Activated gamma-delta T cell treated with anti-CD3 and anti-CD28 coated beads, Interleukin-2, amount 50 U/mL, for 16 hours (primary cell): ENCODE data around the gene VWCE.

Source experiments
- DNase-seq: peaks from one replicate; pipeline ENCODE4 v3.0.0-alpha.2; 2020; ENCODE audit warnings: low read depth

VWCE gene

DNA sequence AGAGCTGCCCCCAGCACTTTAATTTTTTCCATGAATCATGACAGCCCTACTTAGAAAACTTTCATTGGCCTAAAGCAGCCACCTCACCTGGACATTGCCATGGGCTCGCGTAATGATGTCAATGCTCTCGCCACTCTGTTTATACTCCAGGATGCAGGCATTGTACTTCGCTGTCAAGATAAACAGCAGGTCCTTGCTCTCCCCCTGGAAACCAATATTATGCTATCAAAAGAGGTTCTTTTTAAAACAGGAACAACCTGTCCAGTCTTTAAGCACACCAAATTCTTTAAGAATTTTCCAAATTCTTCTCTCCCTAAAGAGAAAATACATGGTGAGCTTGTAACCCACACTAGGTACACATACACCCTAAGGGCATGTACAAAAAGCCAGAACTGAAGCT is 34.8 kb upstream of the VWCE start:
- no peak for DNase-seq

DNA sequence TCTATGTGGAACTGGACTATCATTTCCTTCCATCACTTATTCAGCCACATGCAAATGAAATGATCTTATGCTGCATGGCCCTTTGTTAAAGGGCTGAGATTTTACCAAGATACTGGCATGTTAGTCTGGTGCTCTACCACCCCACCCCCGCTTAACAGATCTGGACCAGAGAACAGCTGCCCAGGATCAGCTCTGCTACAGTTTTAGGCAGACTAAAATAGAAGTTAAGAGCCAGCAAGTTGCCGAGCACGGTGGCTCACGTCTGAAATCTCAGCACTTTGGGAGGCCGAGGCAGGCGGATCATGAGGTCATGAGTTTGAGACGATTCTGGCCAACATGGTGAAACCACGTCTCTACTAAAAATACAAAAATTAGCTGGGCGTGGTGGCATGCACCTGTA is 33.2 kb upstream of the VWCE start:
- no peak for DNase-seq

DNA sequence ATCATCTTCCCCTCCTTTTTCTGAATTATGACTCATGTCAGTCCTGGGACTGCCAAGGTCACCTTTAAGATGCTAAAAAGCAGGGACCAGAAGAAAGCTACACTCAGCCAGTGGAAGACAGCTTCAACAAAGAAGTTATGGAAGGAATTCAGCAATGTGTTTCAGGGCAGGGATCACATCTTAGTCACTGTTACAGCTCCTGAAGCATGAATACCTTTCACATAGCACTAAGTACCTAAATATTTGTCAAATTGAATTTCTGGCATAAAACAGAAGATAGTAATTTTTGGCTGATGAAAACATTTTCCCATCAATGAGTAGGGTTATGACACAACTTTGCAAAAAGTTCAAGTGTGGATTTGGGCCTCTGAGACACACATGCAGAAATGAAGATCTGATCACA is 32.6 kb upstream of the VWCE start:
- no peak for DNase-seq

DNA sequence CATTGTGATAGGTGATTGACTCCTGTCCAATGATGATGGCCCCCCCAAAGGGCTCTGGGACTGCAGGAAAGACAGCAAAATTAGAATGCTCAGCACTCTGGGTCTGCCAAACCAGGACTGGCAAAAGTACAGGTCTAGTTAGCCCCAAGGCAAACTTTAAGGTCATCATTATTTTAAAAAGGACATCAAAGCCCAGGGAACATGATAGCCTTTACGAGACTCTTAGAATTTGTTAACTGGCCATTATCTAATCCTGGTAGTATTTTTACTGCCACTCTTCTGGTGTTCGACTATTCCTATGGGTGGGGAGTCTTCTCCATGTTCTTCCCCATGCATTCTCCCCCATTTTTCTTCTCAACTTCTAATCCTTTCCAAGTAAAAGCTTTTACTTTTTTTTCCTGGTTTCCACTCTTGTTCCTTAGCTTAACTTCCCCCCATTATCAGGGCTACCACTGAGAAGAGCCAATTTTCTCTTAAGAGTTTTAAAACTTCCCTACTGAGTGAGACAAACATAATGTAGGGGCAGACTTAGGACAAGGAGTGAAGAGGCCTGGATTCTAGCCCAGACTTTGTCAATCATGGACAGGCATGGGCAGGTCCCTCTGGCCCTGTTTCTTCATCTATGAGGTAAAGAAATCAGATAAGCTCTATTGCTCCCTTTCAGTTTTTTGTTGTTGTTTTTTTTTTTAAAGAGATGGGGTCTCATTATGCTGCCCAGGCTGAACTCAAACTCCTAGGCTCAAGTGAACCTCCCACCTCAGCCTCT is 30.7 kb upstream of the VWCE start:
- DNase-seq, result no peak

DNA sequence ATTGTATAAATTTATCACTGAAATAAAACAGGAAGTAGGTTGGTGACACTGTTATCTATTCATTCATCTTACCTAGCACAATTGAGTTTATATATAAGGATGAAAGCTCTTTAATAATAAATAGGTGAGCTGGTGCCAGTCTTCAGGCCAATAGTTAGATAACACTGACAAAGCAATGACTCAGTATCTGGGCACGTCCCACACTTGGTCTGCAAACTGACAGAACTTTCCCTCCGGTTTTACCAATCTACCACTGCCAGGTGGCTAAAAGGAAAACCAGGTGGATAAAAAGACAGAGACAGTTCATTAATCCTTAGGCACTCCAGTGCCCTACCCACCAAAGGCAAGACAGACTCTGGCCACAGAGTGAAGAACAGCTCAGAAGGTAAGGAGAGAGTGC is 20.1 kb upstream of the VWCE start:
- DNase-seq, result no peak

DNA sequence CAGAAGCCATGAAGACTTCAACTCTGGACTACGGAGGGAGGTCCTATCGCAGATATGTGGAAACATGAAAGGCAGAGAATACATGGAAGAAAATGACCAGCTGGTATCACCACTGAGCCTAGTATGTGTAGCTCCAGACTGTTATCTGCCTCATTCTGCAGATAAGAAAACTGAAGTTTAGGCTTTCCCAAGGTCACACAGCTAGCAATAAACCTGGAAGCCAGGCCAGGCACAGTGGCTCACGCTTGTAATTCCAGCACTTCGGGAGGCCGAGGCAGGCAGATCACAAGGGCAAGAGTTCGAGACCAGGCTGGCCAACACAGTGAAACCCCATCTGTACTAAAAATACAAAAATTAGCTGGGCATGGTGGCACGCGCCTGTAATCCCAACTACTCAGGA is 15.6 kb upstream of the VWCE start:
- DNase-seq, result no peak

DNA sequence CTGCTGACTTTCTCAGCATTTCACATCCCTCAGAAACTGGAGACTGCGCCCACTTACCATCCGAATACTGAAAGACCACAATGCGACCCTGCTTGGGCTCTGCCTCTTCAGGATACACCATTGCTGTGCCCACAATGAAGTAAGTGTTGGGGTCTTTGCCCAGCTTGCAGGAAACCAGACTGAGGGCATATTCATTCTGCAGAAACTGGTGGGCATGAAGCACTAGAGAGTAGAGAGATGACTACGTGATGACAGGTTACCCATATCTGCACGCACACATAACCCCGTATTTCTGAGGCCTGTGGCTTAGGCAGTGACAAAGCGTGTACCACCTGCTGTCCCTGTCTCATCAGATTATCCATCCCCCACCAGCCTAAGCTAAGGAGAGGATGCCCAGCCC is 14.6 kb upstream of the VWCE start:
- DNase-seq, result no peak

DNA sequence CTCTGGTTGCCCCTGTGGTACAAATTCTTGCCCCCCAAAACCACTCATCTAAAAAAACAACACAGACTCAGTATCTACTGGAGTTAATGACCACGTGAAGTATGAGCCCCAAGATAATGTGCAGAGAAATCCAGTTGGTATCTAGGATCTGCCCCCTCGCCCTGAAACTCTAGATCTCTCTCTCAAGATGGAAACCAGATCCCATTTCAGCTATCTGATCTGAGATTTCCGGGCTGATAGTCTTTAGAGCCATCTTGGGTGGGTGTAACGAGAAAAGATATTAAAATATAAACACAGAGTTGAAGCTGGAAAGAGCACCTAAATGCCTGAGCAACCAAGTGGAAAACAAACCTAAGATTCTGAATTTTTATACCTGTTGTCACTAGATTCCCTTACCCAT is 14.0 kb upstream of the VWCE start:
- no peak for DNase-seq

DNA sequence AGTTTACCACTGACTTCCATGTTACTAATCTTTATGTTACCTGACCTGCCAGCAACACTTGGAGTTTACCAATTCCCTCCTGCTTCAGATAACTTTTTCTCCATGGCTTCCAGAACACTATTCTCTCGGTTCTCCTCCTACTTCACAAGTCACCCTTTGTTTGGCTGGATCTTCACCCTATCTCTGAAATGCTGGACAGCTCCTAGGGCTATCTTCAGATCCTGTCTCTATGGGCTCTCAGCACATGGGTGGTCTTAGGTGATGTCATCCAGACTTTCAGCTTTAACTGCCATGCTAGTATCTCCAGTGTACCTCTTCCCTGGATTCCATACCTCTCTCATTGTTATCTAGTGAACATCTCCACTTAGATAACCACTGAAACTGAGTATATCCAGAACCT is 12.2 kb upstream of the VWCE start:
- no peak for DNase-seq

DNA sequence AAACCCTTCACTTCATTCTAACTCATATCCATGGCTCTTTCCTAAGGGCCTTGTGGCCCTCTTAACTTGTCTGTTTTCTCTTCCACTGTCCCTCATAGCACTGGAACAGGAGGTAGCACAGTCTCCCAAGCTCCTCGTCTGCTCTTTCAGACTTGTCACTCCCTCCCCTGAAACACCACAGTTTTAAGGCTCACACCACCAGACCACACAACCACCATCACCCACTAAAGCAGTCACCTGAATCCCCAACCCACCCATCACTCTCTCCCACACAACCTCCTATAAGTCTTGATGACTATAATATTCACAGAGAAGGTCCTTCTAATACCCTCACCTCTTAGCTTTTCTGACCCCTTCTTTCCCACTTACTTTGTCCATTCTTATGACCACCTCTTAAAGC is 11.1 kb upstream of the VWCE start:
- DNase-seq, result no peak

DNA sequence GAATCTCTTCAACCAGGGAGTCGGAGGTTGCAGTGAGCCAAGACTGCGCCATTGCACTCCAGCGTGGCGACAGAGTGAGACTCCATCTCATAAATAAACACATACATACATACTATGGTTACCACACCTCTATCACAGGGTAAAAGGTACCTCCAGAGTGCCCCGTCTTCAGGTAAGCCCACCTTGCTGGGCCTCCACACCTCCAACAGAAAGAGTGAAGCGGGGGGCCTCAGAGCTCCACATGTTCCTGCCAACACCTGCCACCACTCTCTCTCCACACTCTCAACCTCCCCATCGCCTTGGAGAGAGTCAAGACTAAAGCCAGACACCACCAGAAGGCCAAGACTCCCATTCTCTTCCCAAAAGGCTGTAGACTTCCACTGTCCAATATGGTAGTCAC is 10.3 kb upstream of the VWCE start:
- DNase-seq, result no peak

DNA sequence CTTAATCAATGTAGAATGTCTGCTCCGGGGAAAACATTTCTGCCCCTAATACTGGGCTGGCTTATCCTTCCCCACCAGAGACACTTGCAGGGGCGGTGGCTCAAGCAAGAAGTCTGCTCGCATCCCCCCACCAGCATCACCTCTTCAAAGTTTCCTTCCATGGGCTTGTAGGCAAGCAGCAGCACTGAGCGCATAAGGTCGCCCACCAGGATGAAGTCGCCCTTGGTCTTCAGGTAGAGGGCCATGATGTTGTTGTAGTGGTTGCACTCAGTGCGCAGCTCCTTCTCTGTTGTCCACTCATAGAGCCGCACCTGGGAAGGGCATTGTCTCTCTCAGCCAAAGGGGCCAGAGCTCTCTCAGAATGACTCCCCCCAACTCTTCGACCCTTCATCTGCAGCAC is 8.6 kb upstream of the VWCE start:
- DNase-seq, result no peak

DNA sequence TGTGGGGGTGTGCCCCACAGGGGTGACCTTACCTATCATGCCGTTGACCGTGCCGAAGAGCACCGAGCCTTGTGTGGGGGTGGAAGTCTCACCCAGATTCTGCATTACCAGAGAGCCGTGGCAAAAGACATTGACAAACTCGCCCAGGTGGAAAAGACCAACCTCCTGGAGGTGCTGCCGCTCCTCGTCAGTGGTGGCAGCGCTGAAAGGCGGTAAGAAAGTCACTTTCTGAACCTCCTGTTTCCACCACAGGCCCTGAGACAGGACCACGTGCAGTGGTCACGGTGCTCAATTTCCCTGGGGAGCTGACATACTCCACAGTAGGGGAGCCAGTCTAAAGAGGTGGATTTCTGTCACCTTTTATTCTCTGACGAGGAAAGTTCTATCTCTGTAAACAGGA is 7.4 kb upstream of the VWCE start:
- no peak for DNase-seq

DNA sequence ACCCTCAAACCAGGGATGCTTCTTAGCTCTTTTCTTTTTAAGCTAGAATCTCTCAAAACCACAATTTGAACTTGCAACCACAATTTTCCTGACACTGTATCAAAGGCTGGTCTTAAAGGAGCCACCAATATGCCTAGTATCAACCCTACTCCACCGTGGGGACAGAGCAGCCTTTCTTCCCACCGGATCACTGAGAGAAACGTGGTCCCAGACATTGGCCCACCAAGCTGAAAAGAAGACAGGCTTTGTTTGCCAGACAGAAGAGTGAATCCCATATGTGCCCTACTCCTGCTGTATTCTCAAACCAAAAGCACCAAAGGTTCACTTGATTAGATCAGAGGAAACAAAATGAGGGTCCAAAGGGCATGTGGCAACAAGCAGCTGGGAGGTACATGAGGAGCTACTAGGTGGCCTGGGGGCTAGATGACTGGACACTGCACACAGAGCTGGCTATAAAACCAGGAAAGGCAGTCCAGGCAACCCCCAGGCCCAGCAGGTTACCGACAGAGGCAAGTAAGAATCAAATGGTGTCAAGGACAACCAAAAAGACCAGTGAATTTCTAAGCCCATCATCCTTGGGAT is 3.6 kb upstream of the VWCE start:
- DNase-seq, result no peak

DNA sequence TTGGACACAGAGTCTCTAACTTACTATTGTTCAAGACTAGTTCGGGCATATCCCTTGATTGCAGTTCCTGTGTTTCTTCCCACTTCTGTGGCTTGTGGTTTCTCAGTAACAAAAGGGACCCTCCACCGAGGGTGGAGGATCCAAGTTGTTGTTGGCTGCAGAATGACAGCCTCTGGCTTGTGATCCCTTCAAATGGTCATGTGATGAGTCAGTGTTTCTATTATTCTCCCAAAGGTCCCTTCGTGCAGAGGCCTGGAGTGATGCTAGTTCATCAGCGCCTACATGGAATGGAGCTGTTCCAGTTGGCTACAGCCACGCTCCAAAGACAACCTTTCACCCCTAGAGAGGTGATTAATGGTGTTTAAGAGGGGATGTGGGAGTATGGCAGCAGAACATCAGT is 2.6 kb upstream of the VWCE start:
- no peak for DNase-seq

DNA sequence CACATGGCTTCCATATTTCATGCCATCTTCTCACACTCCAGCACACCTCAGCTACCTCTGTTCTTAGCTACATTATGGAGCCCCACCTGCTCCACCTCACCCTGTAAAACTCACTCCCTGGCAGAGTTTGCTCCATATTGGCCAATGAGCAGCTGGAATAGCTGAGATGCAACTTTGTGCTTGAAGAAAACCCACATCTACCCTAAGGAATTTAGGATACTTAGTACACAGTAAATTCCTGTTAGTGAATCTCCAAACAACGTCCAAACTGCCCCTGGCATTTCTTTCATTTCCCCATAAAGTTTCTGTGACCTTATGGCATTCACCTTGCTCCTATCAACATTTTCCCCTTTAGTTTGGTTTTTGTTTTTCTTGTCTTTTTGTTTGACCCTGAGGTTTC is 2.2 kb upstream of the VWCE start:
- no peak for DNase-seq

DNA sequence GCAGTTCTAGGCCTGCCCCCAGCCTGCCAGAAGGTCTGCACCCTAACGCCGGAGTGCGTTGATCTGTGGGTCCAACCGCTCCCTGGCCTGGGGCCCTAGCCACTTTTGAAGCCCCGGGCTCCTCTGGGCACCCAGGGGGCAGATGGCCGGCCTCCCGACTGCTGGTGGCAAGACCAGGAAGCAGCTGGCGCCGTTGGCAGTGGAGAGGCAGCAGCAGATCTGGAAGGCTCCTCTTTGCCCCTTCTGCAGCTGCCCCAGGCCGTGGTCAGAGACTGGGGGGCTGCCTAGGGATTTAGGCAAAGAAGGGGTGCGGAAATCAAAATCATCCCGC is 445 bp upstream of the VWCE start:
- no peak for DNase-seq

DNA sequence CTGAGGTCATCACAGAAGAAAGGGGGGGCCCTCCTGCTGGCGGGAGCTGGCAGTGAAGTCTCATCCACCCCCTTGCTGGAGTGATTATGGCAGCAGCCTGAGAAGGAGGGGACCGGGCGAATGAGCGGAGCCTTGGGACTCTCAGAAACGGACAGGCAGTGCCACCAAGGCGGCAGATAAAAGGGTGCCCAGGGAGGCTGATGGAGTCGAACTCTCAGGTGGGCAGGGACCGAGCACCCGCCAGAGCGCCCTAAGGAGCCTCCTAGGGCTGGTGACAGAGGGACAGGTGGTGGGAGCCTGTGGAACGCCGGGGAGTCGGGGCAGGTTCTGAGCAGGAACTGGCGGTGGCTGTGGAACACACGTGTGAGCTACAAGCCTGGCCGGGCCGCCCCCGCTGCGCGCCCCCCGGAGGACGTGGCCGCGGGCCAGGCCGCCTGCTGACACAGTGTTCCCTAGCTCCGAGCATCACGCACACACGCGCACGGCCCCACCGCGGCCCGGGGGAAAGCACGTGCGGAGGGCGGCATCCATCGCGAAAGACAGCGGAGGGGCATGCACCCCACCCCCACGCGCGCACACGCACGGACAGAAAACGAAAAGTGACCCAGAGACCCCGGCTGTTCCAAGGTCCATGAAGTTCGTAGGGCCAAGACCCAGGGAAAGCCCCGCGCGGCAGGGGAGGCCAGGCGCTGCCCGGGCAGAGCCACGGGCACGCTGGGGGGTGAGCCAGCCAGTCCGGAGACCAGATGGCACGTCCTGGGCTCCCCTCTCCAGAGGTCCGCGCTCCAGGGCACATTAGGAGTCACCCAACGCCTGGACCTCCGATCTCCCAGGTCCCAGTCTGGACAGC is 1.0 kb downstream of the VWCE start:
- peak; percentile 17 for DNase-seq

DNA sequence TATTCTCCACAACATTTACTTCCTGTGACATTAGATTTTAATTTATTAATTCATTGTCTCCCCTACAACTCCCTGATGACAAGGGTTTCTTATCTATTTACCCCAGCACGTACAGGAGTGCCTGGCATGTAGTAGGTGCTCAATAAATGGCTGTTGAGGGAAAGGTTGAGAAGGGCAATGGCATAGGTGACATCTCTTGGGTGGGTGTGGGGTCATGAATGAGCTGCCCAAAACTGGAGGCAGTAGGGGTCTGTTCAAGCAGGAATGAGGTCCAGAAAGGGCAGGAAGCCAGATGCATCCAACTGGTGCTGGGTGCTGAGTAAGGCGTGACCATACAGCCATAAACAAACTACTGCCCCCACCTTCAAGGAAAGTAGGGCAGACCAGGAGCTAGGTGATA is 2.8 kb downstream of the VWCE start:
- DNase-seq, result no peak

DNA sequence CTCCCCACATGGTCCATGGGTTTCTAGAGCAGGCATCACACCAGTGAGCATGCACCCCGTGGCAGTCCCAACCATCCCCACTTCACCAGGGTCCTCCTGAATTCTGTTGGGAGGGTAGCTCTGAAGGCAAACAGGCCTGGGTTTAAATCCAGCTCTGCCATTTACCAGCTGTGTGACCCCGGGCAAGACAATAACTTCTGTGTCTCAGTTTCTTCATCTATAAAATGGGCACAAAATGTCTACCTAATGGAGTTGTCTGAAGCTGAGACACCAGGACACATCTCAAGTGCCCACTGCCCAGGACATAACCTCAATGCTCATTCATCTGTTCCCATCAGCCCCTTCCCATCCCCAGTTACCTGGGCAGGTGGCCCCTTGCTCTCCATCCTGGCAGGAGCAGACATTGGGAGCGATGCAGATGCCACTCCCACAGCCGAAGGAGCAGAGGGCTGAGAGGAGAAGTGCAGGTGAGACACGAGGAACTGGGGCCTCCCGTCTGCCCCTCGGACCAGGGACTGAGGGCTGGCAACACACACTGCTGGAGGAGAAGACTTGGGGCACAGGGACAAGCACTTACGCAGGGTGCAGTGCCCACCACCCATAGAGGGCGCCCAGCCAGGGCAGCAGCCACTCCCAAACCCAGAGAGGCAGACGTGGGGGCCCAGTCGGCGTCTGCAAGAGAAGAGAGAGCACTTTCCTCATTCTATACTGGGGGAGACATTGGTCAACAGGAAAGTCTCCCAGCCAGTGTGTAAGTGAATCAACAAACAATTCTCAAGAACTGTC is 4.0 kb downstream of the VWCE start:
- DNase-seq, result no peak

DNA sequence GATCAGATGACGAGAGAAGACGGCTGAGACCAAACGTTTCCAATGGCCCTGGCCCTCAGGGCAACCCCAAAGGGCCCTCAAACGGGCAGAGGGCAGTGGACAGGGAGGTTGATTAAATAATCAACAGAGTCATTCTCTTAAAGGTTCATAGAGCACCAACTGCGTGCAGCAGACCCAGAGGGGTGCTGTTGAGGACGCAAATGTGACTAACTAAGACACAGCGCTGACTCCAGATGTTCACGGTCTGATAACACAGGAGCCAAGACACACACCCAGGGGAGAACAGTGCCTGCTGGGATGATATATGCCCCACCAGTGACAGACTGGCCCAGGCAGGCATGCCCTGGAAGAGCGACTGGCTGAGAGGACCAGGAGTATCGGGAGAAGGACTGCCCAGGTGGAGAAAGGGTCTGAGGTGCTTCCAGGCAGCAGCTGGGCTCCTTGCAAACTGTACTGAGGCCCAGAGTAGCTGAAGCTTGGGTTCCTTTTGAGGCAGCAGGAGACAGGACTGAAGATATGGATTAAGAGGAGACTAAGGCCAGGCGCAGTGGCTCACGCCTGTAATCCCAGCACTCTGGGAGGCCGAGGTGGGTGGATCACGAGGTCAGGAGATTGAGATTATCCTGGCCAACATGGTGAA is 7.7 kb downstream of the VWCE start:
- no peak for DNase-seq

DNA sequence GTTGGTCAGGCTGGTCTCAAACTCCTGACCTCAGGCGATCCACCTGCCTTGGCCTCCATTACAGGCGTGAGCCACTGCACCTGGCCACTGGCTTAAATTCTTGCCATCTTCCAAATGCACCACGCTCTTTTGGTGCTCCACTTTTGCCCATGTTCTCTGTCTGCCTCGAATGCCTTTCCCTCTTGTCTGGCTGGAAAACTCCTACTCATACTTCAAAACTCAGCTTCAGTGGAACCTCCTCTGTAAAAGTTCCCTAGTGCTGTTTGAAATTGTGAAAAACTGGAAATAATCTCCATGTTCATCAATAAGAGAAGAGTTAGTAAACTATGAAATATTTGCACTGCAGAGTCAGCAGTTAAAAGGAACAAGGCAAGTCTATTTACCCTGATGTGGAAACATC is 11.5 kb downstream of the VWCE start:
- no peak for DNase-seq
